ENCODE results near the gene NKX2-4.

The NKX2-4 gene

GRCh38 chr20:21389368-21389767, 8.0 kb downstream of the NKX2-4 start:
- peaks cover 25% of the 10 kb centered on the region for H3K36me3 ChIP-seq
- TF ChIP-seq, protein P1, sequence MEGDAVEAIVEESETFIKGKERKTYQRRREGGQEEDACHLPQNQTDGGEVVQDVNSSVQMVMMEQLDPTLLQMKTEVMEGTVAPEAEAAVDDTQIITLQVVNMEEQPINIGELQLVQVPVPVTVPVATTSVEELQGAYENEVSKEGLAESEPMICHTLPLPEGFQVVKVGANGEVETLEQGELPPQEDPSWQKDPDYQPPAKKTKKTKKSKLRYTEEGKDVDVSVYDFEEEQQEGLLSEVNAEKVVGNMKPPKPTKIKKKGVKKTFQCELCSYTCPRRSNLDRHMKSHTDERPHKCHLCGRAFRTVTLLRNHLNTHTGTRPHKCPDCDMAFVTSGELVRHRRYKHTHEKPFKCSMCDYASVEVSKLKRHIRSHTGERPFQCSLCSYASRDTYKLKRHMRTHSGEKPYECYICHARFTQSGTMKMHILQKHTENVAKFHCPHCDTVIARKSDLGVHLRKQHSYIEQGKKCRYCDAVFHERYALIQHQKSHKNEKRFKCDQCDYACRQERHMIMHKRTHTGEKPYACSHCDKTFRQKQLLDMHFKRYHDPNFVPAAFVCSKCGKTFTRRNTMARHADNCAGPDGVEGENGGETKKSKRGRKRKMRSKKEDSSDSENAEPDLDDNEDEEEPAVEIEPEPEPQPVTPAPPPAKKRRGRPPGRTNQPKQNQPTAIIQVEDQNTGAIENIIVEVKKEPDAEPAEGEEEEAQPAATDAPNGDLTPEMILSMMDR (IDR thresholded peaks at IDR 0.05; ENCODE audit: low read depth, low read length), result no peak
- H3K9me3 ChIP-seq, result no peaks in the 10 kb centered on the region
- DNase-seq, result no peak
- H3K27me3 ChIP-seq, result peaks cover 34% of the 10 kb centered on the region
- no peaks in the 10 kb centered on the region for H3K4me1 ChIP-seq
- no peak overlapping the region for H3K4me3 ChIP-seq (ENCODE audit: low read depth, low read length)

- Histone ChIP-seq H3K27me3 (peaks cover 26% of the 10 kb centered on the region), H3K4me1 (no peaks in the 10 kb centered on the region), H3K36me3 (peaks cover 33% of the 10 kb centered on the region), H3K9me3 (no peaks in the 10 kb centered on the region), H3K4me3 (ENCODE audit: low read depth, low read length) (no peak overlapping the region)
- TF ChIP-seq, protein P1 (IDR thresholded peaks at IDR 0.05; ENCODE audit: low read depth, low read length), result no peak
- DNase-seq, result no peak
Observed at GRCh38 chr20:21388566-21388965, 8.8 kb downstream of the NKX2-4 start.

- Histone ChIP-seq H3K9me3 (no peaks in the 10 kb centered on the region), H3K36me3 (peaks cover 41% of the 10 kb centered on the region), H3K4me3 (ENCODE audit: low read depth, low read length) (no peak overlapping the region), H3K4me1 (no peaks in the 10 kb centered on the region), H3K27me3 (peaks cover 15% of the 10 kb centered on the region)
- DNase-seq, result no peak
- TF ChIP-seq, protein P1 (IDR thresholded peaks at IDR 0.05; ENCODE audit: low read depth, low read length), result no peak
Observed at GRCh38 chr20:21387528-21387927, 9.8 kb downstream of the NKX2-4 start.

- Histone ChIP-seq H3K9me3 (no peaks in the 10 kb centered on the region), H3K27me3 (peaks cover 1% of the 10 kb centered on the region), H3K4me3 (ENCODE audit: low read depth, low read length) (no peak overlapping the region), H3K36me3 (peaks cover 55% of the 10 kb centered on the region), H3K4me1 (peaks cover 2% of the 10 kb centered on the region)
- DNase-seq, result no peak
- TF ChIP-seq, protein P1 (IDR thresholded peaks at IDR 0.05; ENCODE audit: low read depth, low read length), result no peak
Observed at GRCh38 chr20:21386111-21386510, 11.2 kb downstream of the NKX2-4 start.

DNA sequence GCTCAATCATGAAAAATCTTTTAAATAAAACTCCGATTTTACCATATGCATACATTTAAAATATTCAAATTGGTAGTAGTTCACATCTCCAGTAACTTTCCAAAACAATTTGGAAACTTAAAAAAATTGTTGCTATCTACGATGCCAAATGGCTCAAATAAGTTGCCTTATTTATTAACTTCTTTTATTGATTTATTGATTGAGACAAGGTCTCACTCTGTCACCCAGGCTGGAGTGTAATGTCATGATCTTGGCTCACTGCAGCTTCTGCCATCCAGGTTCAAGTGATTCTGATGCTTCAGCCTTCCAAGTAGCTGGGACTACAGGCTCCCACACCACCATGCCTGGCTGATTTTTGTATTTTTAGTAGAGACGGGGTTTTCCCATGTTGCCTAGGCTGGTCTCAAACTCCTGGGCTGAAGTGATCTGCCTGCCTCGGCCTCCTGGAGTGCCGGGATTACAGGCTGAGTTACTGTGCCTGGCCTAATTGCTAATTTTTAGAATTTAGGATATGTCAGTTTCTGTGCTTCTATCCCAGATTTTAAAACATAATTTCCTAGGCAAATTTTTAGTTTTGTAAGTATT, 12.9 kb downstream of the NKX2-4 start:
- Histone ChIP-seq H3K36me3 (peaks cover 56% of the 10 kb centered on the region), H3K4me3 (ENCODE audit: low read depth, low read length) (no peak overlapping the region)

DNA sequence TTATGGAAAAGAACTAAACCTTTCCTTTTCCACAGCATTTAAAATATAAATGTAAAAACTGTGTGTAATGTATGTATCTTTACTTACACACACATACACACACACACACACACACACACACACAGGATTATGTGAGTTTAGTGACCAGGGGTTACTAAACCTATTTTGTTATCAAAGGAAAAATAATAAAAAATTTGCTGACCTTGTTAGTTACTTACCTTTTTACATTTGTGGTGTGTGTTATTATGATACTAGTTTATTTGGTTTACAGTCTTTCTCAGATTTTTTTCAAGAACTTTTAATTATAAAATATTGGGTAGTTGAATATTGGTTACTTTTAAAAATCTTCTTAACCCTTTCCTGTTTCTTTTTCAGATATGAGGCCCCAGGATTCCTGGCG, 15.7 kb downstream of the NKX2-4 start:
- Histone ChIP-seq H3K4me3 (ENCODE audit: low read depth, low read length) (no peak overlapping the region), H3K27me3 (no peaks in the 10 kb centered on the region), H3K36me3 (peaks cover 44% of the 10 kb centered on the region), H3K9me3 (no peaks in the 10 kb centered on the region), H3K4me1 (peaks cover 13% of the 10 kb centered on the region)
- no peak for DNase-seq
- TF ChIP-seq, protein P1 (IDR thresholded peaks at IDR 0.05; ENCODE audit: low read depth, low read length), result no peak

More for the DNA sequence above, 12.9 kb downstream of the NKX2-4 start:
- TF ChIP-seq, protein P1 (IDR thresholded peaks at IDR 0.05; ENCODE audit: low read depth, low read length), result no peak
- DNase-seq, result no peak
- H3K9me3 ChIP-seq, result no peaks in the 10 kb centered on the region
- peaks cover 4% of the 10 kb centered on the region for H3K4me1 ChIP-seq
- no peaks in the 10 kb centered on the region for H3K27me3 ChIP-seq
